Esophagus squamous epithelium (tissue), 4 donors: Measurements from ENCODE around the gene DNAJC13.

Experiments
- POLR2A ChIP-seq, 4 donors: fragments of 450-650 bp; IDR thresholded peaks; one replicate each; pipeline ENCODE4 v1.6.1; 2017; ENCODE audit warnings: antibody characterized with exemption in 4 of 4, mild to moderate bottlenecking in 4 of 4, moderate library complexity in 3 of 4
- TF ChIP-seq, protein P1 (sequence below), 6 experiments: fragments of 450-650 bp in 4 of 6; fragments of 200-600 bp in 2 of 6; sonication (generic) in 2 of 6; IDR thresholded peaks; one replicate each; pipeline ENCODE4 v1.5.1; 2016 to 2019; ENCODE audit warnings: antibody characterized with exemption in 6 of 6, mild to moderate bottlenecking in 4 of 6, moderate library complexity in 4 of 6

DNA sequence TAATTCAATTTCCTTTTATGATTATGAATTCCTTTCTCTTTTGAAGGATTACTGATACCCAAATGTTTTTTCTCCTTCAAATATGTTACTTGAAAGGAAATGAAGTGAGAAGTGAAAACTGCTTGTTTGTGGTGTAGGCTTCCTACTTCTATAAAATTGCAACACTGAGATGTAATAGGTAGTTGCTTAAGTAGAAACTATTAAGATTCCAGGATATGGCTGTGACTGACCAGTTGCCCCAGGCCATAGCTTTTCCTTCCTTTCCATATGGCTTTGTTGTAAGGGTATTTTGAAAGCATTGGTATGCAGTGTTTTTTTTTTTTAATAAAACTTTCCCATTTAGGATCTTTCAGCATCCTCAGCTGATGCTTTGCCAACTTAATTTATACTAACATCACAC is 28.5 kb downstream of the DNAJC13 start:
- TF ChIP-seq, protein P1, sequence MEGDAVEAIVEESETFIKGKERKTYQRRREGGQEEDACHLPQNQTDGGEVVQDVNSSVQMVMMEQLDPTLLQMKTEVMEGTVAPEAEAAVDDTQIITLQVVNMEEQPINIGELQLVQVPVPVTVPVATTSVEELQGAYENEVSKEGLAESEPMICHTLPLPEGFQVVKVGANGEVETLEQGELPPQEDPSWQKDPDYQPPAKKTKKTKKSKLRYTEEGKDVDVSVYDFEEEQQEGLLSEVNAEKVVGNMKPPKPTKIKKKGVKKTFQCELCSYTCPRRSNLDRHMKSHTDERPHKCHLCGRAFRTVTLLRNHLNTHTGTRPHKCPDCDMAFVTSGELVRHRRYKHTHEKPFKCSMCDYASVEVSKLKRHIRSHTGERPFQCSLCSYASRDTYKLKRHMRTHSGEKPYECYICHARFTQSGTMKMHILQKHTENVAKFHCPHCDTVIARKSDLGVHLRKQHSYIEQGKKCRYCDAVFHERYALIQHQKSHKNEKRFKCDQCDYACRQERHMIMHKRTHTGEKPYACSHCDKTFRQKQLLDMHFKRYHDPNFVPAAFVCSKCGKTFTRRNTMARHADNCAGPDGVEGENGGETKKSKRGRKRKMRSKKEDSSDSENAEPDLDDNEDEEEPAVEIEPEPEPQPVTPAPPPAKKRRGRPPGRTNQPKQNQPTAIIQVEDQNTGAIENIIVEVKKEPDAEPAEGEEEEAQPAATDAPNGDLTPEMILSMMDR (IDR thresholded peaks at IDR 0.05), result no peak
- no peak for TF ChIP-seq POLR2A (IDR thresholded peaks at IDR 0.05)
